HG02678 (cell line): ENCODE measurements around the gene AJM1.
"Not testable (repeated sequence)": the region's sequence is repeated elsewhere in the genome, so short reads cannot be mapped to it uniquely, and the experiment has no call there.

ENCODE experiments used
- ATAC-seq: cut with Tn5 transposase; IDR thresholded peaks from one replicate; pipeline ENCODE4 v1.9.1; 2021; ENCODE audit warnings: mild to moderate bottlenecking, moderate library complexity; ENCODE audit not compliant: unreplicated experiment

AJM1 gene

DNA sequence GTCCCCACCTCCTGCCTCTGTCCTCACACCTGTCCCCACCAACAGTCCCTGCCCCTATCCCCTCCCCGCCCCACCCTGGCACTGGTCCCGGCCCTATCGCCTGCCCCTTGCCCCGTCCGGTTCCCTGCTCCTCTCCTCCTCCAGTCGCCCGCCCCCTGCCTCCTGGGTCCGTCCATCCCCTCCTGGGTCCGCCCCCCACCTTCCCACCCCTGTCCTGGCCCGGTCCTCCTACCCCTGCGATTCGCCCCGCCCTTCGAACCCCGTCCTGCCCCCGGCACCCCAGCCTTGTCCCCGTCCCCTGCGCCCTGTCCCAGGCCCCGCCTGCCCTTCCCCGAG is 23.5 kb downstream of the AJM1 start:
- peak; percentile 4 for ATAC-seq

DNA sequence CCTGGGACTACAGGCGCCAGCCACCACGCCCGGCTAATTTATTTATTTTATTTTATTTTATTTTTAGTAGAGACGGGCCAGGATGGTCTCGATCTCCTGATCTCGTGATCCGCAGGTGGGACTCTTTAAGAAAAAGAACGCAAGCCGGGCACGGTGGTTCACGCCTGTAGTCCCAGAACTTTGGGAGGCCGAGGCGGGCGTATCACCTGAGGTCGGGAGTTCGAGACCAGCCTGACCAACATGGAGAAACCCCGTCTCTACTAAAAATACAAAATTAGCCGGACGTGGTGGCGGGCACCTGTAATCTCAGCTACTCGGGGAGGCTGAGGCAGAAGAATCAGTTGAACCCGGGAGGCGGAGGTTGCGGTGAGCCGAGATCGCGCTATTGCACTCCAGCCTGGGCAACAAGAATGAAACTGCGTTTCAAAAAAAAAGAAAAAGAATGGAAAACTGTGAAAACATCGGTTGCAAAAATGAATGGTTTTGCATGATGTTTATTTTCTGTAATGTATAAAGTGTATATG is 24.7 kb downstream of the AJM1 start:
- not testable (repeated sequence) for ATAC-seq

DNA sequence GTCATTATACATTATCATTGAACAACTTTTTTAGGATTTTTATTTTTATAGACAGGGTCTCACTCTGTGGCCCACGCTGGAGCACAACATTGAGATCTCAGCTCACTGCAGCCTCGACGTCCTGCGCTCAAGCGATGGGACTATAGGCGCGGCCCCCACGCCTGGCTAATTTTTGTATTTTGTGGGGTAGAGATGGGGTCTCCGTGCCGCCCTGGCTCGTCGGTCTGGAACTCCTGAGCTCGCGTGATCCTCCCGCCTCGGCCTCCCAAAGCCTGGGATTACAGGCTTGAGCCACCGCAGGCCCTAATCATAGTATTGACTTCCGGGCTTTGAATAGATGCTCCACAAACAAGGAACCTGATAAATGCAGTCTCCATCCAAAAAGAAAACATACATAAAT is 25.2 kb downstream of the AJM1 start:
- ATAC-seq = no peak

DNA sequence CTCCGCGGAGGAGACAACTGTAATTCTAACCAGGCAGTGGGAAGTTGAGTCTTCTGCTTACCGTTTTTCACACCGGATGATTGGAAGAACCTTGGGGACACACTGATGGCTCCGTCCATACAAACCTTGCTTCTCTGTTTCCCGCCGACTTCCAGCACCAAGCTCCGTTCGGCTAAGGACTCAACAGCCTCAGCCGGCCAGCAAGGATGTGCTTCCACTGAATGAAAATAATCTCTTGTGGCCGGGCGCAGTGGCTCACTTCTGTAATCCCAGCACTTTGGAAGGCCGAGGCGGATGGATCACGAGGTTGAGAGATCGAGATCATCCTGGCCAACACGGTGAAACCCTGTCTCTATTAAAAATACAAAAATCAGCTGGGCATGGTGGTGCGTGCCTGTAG is 25.6 kb downstream of the AJM1 start:
- ATAC-seq = no peak

DNA sequence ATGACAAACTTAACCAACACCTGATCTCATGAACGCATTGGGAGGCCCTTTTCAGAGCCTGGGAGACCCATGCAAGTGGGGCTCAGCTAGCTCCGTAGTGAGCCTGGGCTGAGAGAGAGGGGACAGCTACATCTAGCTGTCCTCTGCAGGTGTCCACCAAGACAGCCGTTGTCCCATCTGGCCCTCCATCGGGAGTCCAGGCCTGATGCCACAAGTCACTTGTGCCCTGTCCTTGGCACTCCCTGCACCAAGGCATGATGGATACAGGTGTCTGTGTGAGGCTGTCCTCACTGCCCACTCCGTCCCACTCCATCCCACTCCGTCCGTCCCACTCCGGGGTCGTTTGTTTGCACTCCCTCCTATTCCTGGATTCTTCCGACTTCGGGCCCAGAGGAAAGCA is 26.4 kb downstream of the AJM1 start:
- ATAC-seq = no peak

DNA sequence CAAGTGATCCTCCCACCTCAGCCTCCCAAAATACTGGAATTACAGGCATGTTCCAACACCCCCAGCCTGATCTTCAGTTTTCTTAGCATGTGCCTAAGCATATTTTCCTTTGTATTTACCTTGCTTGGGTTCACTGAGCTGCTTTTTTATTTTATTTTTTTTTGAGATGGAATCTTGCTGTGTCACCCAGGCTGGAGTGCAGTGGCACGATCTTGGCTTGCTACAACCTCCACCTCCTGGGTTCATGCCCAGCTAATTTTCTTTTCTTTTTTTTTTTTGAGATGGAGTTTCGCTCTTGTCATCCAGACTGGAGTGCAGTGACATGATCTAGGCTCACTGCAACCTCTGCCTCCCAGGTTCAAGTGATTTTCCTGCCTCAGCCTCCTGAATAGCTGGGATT is 27.3 kb downstream of the AJM1 start:
- ATAC-seq = not testable (repeated sequence)

DNA sequence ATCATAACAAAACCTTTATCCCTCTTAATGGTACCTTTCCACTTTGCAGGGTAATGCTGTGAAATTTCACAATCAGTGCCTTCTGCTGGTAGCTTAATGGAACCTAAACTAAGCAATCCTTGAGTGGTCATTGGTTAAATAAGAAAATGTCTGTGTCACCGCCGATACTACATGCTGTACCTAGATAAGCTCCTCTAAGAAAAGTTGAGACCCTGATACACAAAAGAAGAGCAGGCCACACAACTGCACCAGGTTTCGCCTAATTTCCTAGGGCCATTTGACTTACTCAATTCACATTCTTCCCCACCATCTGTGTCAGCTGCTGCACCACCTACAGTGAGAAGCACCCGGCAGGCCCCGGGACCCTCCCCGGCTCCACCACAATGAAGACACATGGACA is 32.9 kb downstream of the AJM1 start:
- ATAC-seq = no peak

DNA sequence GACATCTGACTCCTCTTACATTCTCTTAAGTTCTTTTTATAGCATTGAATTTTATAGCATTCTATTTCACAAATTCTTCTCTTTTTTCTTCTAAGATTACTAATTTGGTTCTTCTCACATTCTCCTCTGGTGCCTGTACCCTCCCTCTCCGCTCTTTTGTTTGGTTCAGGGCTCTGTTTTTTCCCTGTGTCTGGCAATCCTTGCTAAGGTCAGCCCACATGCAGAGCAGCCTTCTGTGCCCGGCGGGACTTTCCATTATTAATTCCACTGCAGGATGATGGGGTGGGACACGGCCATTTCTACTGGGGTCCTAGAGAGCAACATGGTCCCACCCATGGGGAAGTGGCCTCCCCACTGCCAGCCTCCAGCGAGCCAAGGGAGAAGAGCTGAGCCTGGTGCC is 34.2 kb downstream of the AJM1 start:
- no peak for ATAC-seq

DNA sequence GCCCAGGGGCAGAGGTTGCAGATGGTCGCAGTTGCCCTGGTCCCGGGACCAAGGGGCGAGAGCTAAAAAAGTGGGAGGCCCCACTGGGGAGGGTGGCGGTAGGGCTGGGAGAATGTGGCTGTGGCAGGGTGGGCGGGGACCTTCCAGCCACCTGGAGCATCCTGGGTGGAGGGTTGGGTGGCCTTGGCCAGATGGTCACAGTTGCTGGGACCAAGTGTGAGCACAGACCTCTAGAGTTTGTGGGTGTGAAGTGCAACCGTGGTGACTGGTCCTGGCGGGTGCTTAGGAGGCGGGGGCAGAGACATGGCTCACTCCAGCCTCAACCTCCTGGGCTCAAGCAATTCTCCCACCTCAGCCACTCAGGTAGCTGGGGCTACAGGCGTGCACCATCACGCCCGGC is 38.4 kb downstream of the AJM1 start:
- ATAC-seq = no peak

DNA sequence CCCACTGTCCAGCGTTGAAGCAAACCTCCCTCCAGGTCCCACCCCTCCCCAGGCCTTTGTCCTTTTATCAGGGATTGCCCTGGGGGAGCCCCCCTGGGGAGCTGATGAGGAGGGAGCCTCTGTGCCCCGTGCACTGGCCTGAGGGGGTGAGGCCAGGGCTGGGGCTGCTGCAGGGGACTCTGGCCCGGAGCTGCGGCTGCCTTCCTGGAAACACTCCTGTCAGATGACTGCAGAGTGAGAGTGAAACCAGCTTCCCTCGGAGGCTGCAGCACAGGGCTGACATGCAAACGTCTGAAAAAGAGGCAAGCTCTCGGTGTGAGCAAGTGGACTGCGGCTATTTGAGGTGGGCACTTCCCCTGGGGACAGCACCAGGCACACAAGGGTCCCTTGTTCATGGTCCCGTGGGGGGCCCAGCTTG is 39.4 kb downstream of the AJM1 start:
- ATAC-seq = no peak

DNA sequence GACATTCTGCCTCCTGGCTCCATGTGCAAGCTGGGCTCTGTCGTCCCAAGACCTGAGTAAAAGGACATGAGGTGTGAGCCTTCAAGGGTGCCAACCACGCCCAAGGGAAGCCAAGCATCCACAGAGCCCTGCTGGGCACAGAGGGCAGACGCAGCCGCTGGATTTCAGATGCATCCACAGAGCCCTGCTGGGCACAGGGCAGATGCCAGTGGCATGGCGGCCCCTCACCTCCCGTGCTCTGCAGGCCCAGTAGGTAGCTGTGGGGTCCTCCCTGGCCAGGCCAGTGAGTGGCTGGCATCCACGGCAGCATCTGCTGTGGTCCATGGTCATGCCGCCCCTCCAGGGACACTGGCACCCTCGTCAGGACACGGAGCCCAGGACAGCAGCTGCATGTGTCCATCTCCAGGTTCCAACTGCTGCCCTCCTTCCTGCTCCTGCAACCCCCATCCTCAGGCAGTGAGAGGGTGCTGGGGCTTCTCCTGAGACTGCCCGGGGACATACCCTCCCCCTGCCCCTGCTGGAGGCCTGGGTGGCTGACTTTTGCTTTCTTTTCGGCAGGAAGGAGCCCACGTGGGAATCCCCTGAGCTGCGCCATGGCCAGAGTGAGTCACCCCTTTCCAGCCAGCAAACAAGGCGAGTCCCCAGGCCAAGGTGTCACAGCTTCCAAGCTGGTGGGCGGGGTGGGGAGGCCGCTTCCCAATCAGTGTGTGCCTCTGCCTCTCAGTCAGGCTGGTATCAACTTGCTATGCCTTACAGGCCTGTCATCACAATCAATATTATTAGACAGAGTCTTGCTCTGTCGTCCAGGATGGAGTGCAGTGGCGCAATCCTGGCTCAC is 40.0 kb downstream of the AJM1 start:
- no peak for ATAC-seq

DNA sequence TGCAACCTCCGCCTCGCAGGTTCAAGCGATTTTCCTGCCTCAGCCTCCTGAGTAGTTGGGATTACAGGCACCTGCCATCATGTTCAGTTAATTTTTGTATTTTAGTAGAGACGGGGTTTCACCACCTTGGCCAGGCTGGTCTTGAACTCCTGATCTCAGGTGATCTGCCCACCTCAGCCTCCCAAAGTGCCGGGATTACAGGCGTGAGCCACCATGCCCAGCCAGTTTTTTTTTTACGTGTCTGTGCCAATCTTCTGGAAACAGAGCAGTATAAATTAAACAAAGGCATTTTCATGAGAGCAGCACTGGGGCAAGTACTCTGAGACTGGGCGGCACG is 40.6 kb downstream of the AJM1 start:
- ATAC-seq = not testable (repeated sequence)

DNA sequence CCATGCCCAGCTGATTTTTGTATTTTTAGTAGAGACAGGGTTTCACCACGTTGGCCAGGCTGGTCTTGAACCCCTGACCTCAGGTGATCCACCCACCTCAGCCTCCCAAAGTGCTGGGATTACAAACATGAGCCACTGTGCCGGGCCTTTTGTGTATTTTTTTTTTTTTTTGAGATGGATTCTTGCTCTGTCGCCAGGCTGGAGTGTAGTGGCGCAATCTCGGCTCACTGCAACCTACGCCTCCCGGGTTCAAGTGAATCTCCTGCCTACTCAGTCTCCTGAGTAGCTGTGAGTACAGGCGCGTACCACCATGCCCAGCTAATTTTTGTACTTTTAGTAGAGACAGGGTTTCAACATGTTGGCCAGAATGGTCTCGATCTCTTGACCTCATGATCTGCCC is 41.4 kb downstream of the AJM1 start:
- ATAC-seq = not testable (repeated sequence)

DNA sequence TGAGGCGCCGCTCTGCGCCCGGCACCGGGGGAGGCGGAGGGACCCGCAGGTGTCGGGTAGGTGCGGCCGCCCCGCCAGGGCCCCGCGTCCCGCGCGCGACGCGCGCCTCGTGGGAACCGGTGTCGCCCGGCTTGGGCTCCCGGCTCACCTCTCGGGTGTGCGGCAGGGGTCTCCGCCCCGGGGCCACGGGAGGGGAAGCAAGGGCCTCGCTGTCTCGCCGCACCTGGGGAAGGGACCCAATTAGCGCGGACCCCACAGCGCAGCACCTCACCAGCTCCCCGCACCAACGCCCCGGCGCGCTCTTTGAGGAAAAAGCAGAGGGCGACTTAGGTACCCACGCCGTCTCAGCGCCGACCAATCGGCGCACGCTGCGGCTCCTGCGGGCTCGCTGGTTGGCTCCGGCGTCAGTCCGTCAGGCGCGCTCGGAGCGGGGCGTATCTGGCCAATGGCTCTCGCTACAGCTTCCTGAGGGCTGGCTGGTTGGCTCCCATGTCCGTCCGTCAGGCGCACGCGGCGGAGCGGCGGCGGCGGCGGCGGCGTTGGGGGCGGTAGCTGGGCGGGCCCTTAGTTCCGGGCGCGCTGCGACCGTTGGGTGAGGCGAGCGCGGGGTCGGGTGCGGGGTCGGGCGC is 43.8 kb downstream of the AJM1 start, which contains the start of gene TRAF2:
TSS of gene TRAF2 (plus strand) at position 567 of the 629 bp plus-strand sequence. CDS start 12,225 bp downstream, outside the sequence.
- peak; percentile 92 for ATAC-seq

DNA sequence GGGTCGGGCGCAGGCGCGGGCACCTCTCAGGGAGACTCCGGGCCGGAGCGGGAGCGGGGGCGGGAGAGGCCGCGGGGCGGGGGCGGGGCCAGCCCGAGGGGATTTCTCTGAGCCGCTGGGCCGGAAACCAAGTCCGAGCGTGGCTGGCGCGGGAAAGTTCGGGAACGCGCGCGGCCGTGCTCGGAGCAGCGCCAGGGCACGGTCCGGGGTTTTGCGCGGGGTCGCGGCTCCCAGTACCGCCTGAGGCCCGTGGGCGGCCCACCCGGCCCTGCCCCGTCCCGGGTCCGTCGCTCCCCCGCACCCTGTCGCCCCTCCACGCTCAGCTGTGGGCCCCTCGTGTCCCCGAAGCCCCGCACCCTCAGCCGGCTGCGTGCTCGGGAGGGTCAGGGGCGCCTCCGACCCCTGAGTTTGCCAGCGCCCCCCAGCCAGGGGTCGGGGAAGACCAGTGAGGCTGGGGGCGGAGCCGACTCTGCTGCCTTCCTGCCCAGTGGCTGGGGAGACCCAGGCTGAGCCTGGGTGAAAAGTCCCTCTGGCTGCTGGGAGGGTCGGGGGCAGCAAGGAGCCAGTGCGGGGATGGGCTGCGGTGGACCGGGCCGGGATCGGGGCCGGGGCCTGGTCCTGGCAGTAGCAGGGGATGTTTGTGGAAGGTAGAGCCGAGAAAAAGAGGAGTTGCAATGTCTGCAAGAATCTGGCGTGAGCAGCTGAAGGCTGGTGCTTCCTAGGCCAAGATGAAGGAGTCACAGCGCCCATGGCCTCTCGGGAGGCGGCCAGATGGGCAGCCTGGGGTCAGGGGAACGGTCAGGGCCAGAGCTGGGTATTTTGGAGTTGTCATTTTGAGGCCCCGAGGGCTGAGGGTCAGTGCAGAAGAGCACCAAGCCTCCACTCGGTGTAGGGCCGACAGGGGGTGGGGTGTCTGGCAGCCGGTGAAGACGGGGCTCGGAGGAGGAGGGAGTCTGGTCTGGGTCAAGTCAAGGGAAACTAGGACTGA is 44.6 kb downstream of the AJM1 start:
- ATAC-seq = peak; percentile 12

DNA sequence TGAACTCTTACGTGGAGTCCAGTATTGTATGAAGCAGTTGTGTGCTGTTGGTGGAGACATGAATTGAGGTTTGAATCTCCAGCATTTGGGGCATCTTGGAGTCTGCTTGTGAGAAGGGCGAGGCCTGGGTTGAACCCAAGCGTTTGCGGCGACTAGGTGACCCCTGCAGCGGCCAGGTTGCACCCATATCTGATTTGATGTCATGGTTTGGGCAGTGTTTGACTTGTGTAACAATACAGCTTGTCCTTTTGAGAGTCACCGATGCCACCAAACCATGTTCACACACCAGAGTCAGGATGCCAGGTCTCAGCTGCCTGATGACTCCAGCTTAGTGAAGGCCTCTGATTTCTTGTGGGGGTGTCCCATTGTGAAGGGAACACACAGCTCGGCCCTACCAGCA is 46.2 kb downstream of the AJM1 start:
- ATAC-seq = no peak

DNA sequence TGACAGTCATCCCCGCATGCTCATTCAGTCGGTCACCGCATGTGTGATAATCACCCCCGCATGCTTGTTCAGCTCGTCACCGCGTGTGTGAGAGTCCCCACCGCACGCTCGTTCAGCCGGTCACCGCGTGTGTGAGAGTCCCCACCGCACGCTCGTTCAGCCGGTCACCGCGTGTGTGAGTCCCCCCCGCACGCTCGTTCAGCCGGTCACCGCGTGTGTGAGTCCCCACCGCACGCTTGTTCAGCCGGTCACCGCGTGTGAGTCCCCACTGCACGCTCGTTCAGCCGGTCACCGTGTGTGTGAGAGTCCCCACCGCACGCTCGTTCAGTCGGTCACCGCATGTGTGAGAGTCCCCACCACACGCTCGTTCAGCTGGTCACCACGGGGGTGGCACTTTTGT is 47.6 kb downstream of the AJM1 start:
- no peak for ATAC-seq

DNA sequence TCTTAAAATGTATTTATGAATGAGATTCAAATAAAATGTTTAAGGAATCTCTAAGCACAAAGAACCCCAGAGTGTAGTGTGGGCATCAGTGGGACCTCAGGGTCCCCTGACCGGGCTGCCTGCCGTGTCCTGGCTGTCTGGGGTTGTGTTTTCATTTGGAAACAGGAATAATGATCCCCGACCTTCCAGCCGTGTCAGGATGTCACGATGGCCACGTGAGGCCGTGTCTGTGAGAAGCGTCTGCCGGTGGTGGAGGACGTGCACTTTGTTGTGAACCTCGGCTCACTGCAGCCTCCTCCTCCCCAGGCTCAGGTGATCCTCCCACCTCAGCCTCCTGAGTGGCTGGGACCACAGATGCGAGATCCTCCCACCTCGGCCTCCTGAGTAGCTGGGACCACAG is 48.4 kb downstream of the AJM1 start:
- ATAC-seq = no peak
